Kidney epithelial cell (primary cell): ENCODE measurements around the gene PRPS2. TPM values are rescaled to one million over a fixed set of nuclear protein-coding genes. Genes with fewer than 3 reads are reported as not detected.

Experiments
- DNase-seq: peaks from one replicate; pipeline ENCODE4 v3.0.0-alpha.2; 2010; ENCODE audit warnings: low read depth
- H3K27me3 ChIP-seq: 2 replicates; pipeline ENCODE4 v1.6.0; 2011; ENCODE audit warnings: low read length; ENCODE audit not compliant: control insufficient read depth, insufficient read depth
- H3K36me3 ChIP-seq: 2 replicates; pipeline ENCODE4 v1.5.1; 2011; ENCODE audit warnings: low read length; ENCODE audit not compliant: control insufficient read depth, insufficient read depth
- H3K4me3 ChIP-seq: 2 replicates; pipeline ENCODE4 v1.5.1; 2011; ENCODE audit warnings: low read depth, mild to moderate bottlenecking, control low read depth, low read length
- CTCF ChIP-seq: IDR thresholded peaks from 2 replicates; pipeline ENCODE4 v1.5.1; 2011; ENCODE audit warnings: mild to moderate bottlenecking, moderate library complexity, low read length, control low read depth, inconsistent platforms; ENCODE audit not compliant: insufficient read depth, poor library complexity, severe bottlenecking
- total RNA-seq: library from RNA; depleted of rRNA; stranded (reverse); fragments of >200 nt; gene quantifications from 2 replicates; pipeline ENCODE4 v1.2.3, GENCODE V29; 2015

PRPS2 gene
- total RNA-seq: 24.3 and 25.4 TPM in 2 replicates

- peak within 1 kb of the TSS; percentile 71 for H3K4me3 ChIP-seq
- no peaks in the 10 kb centered on the region for H3K36me3 ChIP-seq
- H3K27me3 ChIP-seq: no peaks in the 10 kb centered on the region
- no peak for DNase-seq
- no peak for TF ChIP-seq CTCF
These were observed at the start of gene PRPS2 for GRCh38 chrX:12791257-12792228. Gene PRPS2 (plus strand): TSS chrX:12791412. CDS start chrX:12791498, 86 bp downstream.

- no peak overlapping the region for H3K4me3 ChIP-seq
- TF ChIP-seq CTCF: no peak
- H3K36me3 ChIP-seq: no peaks in the 10 kb centered on the region
- no peaks in the 10 kb centered on the region for H3K27me3 ChIP-seq
- no peak for DNase-seq
These were observed 49.8 kb upstream of the PRPS2 start for GRCh38 chrX:12741416-12741815.

- DNase-seq: no peak
- Histone ChIP-seq H3K36me3 (no peaks in the 10 kb centered on the region), H3K4me3 (no peak overlapping the region), H3K27me3 (no peaks in the 10 kb centered on the region)
- TF ChIP-seq CTCF: no peak
These were observed 43.8 kb upstream of the PRPS2 start for GRCh38 chrX:12747433-12747832.

- H3K36me3 ChIP-seq: no peaks in the 10 kb centered on the region
- no peak overlapping the region for H3K4me3 ChIP-seq
- no peaks in the 10 kb centered on the region for H3K27me3 ChIP-seq
- no peak for DNase-seq
- TF ChIP-seq CTCF: no peak
These were observed 39.3 kb upstream of the PRPS2 start for GRCh38 chrX:12751887-12752286.

- Histone ChIP-seq H3K27me3 (no peaks in the 10 kb centered on the region), H3K36me3 (no peaks in the 10 kb centered on the region), H3K4me3 (no peak overlapping the region)
- TF ChIP-seq CTCF: no peak
- no peak for DNase-seq
These were observed 37.8 kb upstream of the PRPS2 start for GRCh38 chrX:12753366-12753765.

- DNase-seq: no peak
- Histone ChIP-seq H3K4me3 (no peak overlapping the region), H3K36me3 (no peaks in the 10 kb centered on the region), H3K27me3 (no peaks in the 10 kb centered on the region)
- TF ChIP-seq CTCF: no peak
These were observed 32.9 kb upstream of the PRPS2 start for GRCh38 chrX:12758291-12758690.
